ENCODE measurements around the gene DIPK1B.
"Not testable (repeated sequence)": the region's sequence is repeated elsewhere in the genome, so short reads cannot be mapped to it uniquely, and the experiment has no call there.

The DIPK1B gene

GRCh38 chr9:136700304-136700703 lies 12.1 kb upstream of the DIPK1B start:
- no peak for DNase-seq

GRCh38 chr9:136700959-136701667 lies 11.3 kb upstream of the DIPK1B start:
- no peak for DNase-seq

DNA sequence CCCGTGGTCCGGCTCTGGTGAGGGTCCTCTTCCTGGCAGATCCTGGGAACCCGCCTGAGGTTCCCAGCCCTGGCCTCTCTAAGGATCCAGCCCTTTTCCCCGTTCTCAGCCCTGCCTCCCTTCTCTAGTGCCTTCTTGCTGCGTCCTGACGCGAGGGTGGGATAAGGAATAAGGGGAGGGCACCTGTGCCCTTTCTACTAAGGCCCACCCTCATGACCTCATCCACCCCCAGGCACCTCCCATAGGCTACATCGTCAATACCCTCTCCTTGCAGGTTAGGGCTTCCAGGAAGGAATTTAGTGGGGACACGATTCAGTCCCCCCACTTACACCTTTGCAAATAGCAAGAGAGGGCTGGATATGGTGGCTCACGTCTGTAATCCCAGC lies 10.7 kb upstream of the DIPK1B start:
- DNase-seq, result no peak

- DNase-seq, result no peak
Measured at GRCh38 chr9:136703276-136703860, 9.0 kb upstream of the DIPK1B start.

GRCh38 chr9:136704741-136705140 lies 7.6 kb upstream of the DIPK1B start:
- not testable (repeated sequence) for DNase-seq

DNA sequence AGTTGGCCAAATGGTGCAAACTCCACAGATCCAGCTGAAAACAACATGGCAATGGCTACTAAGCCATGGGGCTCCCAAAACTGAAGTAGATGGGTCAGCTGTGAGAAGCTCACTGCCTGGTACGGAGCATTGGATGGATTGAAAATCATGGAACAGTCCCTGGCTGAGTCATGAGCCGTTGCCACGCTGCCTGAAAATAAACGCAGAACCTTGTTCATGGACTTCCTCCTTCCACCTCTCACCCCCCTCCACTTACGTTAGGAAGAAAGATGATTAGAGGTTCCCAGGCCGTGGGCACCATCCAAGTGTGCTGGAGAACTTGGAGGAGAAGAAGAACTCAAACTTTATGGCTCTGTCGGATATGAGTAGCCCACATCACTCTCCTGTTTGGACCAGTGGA lies 6.8 kb upstream of the DIPK1B start:
- no peak for DNase-seq

DNA sequence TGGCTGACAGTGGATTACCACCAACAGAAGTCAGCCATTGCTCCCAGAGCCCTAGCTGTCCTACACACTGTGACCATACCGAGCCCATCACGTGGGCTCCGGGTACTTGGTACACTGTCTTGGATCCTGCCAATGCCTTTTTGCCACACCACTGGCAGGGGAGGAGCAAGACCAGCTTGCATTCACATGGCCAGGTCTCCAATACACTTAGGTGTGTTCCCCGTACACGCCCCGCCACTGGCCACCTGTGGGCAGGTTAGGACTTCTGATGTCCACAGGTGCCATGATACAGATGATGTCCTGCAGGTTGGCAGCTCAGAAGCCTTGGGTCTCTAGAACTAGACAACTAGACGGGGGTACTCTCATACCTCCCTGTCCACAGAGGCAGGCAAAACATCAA lies 5.4 kb upstream of the DIPK1B start:
- no peak for DNase-seq

GRCh38 chr9:136707849-136708517 lies 4.4 kb upstream of the DIPK1B start:
- DNase-seq, result no peak

DNA sequence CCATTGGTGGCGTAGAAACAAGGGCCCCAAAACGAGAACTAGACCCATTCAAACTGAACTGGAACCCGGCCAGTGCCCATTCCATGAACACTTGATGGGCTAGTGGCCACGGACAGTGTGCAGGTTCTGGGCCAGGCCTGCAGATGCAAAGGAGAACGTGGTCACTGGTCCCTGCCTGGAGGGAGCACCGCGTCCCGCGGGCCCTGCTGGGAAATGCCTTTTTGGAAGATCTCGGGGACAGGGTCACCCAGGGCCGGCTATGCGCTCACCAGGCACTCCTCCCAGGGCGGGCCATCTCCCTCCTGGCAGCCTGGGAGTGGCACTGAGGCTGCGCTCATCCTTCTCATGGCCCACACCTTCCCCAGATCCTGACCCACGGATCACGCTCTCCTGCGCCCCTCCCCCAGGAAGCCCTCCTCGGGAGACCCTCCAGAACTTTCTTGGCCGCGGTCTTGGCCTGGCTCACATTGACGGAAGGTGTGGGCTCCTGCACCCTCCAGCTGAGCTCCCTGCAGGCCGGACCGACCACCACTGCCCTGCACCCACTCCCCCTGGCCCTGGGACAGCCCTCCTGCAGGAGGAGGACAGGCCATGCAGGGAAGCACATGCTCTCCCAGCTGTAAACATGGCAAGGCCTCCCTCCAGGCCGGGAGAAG lies 2.8 kb upstream of the DIPK1B start:
- DNase-seq, result no peak

DNA sequence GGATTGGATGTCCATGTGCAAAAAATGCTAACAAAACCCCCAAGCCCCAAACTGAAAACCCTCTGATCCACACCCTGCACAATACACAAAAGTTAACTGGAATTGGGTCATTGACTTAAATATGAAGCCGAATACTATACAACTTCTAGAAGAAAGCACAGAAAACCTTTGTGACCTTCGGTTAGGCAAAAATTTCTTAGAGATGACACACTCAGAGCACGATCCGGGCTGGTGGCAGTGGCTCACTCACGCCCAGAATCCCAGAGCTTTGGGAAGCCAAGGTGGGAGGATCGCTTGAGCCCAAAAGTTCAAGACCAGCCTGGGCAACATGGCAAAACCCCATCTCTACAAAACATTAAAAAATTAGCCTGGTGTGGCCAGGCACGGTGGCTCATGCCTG lies 1.8 kb upstream of the DIPK1B start:
- DNase-seq, result no peak

- not testable (repeated sequence) for DNase-seq
Measured at GRCh38 chr9:136711219-136711648, 1.1 kb upstream of the DIPK1B start.

GRCh38 chr9:136712690-136713544 lies 545 bp downstream of the DIPK1B start:
- DNase-seq, result no peak

DNA sequence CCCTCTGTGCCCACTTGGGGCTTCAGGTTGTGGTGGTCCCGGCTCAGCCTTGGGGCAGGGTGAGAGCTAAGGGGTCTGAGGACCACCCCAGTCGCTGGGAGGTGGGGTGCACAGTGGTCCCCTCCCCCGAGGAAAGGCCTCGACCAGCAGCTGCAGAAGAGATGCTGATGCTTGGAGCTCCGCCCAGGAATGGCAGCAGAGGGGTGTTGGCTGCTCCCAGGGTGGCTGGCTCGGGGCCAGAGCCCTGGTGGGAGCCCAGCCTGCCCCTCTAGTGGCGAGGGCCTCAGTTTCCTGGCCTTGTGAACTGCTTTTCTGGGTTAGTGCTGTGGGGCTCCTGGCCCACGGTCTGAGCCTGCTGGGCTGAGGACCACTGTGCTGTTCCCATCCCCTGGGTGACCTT lies 1.2 kb downstream of the DIPK1B start:
- no peak for DNase-seq

DNA sequence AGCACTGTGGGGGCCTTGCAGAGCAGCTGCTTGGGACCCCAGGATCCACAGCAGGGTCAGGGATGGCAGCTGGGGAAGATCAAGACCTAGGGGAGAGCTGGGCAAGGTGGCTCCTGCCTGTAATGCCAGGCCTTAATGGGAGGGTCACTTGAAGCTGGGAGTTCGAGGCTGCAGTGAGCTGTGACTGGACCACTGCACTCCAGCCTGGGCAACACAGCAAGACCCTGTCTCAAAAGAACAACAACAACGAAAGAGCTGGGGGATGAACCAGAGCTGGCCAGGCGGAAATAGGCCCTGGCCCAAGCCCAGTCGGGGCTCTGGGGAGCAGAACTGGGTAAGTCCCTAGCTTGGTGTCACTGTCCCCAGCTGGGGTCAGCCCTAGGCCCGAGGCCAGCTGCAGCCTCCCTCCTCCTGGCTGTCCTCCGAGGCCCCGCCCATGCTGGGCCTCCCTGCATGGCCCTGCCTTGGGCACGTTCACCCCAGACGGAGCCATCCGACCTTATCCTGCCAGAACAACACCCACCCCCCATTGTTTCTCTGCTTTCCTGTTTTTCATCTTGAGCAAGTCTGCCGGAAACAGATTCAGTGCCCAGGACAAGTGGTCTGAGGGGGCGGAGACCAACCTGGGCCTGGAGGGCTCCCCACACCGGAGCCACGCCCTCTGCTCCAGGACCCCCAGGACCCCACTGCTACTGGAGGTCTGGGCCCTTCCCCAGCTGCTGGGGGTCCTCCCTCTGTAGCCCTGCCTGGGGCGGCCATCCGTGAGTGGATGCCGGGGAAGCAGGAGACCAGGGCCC lies 1.9 kb downstream of the DIPK1B start:
- DNase-seq, result no peak

DNA sequence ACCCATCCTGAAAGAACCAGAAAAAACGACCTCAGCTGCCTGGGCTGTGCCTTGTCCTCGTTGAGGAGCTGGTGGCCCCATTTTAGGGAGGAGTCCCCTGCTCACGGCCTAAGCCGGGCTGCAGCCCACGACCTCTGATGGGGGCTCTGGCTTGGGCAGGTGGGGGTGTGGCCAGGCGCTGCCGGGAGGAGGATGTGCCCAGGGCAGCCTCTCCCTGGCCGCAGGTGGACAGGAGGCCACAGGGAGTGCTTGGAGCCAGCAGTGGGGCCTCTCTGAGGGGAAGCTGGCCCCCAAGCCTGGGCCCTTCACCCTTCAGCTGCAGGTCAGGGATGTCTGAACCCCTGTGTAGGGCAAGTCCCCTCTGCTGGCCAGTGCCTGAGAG lies 2.5 kb downstream of the DIPK1B start:
- DNase-seq, result no peak

- no peak for DNase-seq
Measured at GRCh38 chr9:136717399-136717798, 5.0 kb downstream of the DIPK1B start.

GRCh38 chr9:136718345-136719194 lies 6.2 kb downstream of the DIPK1B start:
- DNase-seq, result no peak

DNA sequence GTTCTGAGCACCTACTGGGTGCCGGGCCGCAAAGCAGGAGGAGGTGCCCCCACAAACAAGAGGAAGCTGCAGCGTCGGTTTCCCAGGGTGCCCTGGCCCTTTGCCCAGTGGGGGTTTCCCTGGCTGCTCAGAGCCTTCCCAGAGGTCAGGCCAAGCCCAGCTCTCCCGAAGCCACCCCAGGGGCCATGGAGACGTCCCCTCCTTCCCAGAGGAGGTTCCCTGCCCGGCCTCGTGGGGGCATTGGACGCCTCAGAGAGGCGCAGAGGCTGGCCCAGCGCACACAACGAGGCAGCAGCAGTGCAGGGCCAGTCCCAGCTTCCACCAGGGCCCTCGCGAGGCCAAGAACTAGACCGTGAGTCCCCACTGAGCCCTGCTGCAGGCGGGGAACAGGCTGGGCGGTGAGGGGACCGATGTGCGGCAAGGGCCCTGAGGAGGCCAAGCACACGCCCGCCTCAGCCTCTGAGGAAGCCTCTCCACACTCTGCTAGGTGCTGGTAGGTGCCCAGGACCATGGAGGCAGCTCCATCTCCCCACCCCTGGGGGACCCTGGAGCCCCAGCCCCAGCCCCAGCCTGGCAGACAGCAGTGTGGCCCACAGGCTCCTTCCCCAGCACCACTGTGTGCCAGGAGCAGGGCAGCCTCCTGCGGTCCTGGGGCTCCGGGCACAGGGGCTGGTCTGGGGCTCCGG lies 7.0 kb downstream of the DIPK1B start:
- DNase-seq, result no peak

DNA sequence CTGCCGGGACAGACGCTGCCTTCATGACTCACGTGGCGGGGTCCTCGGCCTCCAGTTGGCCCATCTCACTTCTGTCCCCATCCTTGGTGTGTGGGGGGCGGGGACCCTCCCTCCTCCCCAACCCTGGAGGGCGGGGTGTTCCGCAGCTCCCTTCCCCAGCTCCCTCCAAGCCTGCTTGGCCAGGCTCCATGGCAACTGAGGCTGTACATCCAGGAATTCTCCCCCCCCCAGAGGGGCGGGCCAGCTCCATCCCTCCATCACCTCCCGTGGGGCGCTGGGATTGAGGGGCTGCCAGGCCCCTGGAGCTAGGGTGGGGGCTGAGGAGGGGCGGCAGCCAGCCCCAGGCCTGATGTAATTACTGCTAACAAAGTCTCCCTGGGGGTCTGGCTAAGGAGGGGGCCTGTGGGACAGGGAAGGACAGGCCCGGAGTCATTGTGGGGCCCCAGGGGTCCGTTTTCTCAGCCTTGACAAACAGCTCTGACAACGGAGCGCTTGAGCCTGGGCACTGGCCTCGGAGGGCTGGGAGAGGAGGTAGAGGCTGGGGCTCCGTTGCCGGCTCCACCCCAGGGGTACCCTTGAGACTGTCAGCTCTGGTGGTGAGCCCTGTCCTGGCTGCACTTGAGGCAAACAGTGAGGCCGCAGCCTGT lies 8.0 kb downstream of the DIPK1B start:
- no peak for DNase-seq

DNA sequence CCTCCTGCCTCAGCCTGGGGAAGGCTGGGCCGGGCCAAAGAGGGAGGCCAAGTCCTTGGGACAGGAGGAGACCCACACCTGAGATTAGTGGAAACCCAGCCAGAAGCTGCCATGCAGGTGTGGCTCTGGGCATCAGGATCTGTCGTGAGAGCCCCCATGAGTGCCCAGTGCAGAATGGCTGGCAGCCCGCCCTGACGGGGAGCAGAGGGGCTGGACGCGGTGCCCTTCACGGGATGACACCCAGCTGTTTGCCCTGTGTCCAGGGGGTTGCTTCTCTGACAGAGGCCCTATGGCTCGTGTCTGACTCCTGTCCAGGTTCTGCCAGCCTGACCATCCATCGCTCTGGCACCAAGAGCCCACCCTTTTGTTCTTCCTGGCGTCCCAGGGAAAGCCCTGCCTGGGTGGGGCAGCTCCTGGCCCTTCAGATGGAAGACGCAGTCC lies 8.5 kb downstream of the DIPK1B start:
- no peak for DNase-seq
